NK-92 (cell line): ENCODE measurements around the gene NCOA5.
"Not testable (repeated sequence)": the region's sequence is repeated elsewhere in the genome, so short reads cannot be mapped to it uniquely, and the experiment has no call there.

ENCODE experiments used
- DNase-seq: peaks from one replicate; lab custom pipeline; 2025; ENCODE audit not compliant: unreplicated experiment; lab: John Stamatoyannopoulos, UW

The NCOA5 gene

DNA sequence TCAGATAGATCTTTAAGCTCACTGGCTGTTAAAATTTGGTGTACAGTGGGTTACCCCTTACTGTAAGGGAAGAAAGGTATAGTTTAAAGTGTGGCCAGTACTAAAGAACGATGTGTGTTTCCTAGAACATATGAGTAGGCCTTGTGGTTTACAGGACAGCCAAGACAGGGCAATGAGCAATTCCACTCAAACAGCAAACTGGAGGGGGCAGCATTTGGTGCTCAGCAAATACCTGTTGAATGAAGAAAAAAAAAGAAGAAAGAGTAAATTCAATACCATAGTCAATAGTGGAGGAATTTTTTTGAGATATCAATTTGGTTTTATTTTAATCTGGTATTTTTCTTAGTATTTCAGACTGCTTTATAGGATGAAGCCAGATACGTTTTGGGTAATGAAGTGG, 3.8 kb upstream of the NCOA5 start:
- DNase-seq = no peak

- not testable (repeated sequence) for DNase-seq
Observed at GRCh38 chr20:46091622-46092535, 2.1 kb upstream of the NCOA5 start.

- no peak for DNase-seq
Observed at GRCh38 chr20:46089167-46089416, 670 bp downstream of the NCOA5 start.

- no peak for DNase-seq
Observed at GRCh38 chr20:46088409-46089166, 1.2 kb downstream of the NCOA5 start.

DNA sequence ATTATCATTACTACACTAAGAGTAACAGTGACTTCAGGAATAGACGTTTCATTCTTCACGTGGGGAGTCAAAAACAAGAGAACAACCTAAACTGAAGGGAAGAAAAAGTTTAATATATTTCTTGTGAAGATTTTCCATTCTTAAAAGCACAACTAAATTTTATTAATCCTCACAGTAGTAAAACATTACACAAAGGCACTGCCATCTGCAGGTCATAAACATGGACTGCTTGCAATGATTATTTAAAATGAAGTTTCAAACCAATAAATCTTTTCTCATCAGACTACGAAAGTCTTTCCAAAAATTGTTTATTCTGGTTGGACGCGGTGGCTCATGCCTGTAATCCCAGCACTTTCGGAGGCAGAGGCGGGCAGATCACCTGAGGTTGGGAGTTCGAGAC, 2.6 kb downstream of the NCOA5 start:
- DNase-seq = no peak

DNA sequence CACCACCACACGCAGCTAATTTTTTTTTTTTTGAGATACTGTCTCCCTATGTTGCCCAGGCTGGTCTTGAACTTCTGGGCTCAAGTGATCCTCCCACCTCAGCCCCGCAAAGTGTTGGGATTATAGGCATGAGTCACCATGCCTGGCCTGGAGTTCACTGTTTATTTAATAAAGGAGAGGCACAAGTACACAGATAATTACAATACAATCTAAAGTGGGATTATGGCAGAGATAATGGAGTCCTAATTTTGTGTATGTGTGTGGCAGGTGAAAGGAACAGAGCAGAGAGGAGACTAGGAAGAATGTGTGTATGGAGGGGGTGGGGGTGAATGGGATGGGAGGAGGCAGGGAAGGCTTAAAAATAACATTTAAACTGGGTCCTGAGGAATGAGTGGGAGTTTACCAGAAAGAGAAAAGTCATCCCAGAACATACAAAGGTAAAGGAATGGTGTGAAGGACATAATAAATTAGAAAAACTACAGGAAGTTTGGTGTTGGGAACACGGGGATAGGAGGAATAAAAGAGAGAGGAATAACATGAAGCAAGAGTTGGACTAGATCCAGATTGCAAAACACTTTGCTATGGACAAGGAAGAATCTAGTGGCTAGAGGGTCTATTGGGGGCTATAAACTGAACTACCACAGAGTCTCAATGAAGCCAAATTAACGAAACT, 4.4 kb downstream of the NCOA5 start:
- DNase-seq = no peak

GRCh38 chr20:46084805-46085178, 5.0 kb downstream of the NCOA5 start:
- no peak for DNase-seq

DNA sequence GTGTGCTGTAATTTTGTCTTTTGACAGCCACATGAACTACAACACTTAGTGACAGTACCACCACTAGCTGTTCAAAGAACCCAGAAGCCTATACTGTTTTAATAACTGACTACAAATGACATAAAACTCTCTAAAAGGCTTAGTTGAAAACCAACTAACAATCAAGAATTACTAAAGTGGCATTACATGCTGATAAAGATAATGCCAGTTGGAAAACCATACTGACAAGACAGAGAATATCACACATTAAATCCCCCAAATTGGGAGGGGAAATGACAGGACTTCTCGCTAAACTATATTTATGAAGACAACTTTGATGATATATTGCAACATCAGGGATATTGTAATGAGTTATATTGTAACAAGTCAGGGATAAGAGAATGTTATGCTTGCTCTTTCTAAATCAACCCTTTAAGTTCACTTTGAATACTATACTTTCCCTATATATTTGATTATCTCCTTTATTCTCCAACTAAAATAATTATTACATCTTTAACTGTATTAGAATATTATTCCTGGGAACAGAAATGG, 6.2 kb downstream of the NCOA5 start:
- no peak for DNase-seq

DNA sequence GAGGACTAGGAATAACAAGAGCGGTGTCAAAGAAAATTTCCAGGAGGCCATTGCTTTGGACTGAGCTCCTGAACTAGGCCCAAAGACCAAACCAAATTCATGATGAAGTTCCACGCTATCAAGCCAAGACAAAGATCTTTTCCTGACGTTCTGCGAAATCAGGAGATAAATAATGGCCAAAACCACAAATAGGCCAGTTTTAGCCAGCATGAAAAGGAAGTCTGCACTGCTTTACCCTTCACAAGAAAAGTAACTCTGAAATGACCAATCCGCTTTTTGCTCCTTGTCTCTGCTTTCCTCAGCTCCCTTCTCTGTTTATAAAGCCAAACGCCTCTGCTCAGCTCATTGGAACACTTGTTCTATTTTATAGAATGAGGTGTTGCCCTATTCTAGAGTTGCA, 6.7 kb downstream of the NCOA5 start:
- DNase-seq = no peak

DNA sequence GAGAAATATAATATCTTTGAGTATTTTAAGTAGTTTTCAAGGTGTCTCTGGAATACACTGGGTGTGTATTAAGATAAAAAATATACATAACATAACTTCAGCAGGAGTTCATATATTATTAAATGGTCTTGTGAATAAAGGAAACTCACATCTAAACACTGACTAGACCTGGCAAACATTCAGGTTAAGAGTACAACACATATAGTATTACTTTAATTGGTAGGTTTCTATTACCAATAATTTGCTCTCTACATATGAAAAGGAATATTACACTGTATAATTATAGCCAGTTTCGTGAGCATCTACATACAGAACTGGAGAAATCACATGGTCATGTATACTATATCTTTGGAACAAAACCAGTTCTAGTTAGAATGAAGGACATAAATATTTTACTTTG, 8.7 kb downstream of the NCOA5 start:
- no peak for DNase-seq

DNA sequence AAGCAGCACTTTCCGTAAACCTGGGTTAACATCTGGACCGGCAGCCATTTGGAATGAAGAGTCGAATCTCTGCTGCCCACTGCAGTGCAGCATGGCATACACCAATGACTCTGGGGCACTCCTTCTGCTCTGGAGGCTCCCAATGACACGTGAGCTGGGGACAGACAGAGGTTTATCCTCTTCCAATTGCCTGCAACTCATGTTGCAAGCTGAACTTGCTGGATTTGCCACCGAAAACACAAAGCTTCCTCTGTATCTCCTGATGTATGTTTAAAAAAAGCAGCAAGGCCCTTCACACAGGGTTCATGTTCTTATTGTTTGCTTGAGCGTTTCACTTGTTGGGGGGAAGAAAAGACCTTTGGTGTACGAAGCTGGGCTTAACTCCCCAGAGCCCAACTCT, 10.8 kb downstream of the NCOA5 start:
- no peak for DNase-seq

GRCh38 chr20:46077642-46078305, 12.0 kb downstream of the NCOA5 start:
- DNase-seq = no peak

DNA sequence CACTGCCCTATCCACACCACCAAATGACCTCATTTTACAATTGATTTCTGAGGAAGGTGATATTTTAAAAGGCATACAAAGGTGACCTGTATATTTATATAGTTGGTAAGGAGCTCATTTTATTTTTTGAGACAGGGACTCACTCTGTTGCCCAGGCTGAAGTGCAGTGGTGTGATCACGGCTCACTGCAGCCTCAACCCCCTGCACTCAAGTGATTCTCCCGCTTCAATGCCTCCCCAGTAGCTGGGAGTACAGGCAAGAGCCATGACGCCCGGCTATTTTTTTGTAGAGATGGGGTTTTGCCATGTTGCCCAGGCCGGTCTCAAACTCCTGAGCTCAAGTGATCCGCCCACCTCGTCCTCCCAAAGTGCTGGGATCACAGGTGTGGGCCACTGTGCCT, 13.0 kb downstream of the NCOA5 start:
- no peak for DNase-seq

GRCh38 chr20:46074006-46074405, 15.8 kb downstream of the NCOA5 start:
- no peak for DNase-seq

DNA sequence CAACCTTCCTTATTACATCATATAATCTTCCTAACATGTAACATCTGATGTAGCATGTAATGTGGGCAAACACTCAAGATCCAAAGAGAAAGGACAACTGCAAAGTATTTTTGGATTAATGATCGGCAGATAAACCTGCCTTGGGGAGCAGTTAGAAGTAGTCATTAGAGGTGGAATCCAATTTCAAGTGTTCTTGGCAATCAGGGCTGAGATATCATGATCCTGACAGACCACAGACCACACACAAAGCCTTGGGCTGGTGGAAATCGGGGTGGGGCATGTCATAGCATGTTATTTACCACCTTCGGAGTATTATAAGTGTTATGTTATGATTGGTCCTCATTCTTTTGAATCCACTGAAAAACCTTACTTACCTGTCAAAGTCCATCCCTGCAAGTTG, 16.3 kb downstream of the NCOA5 start:
- no peak for DNase-seq

DNA sequence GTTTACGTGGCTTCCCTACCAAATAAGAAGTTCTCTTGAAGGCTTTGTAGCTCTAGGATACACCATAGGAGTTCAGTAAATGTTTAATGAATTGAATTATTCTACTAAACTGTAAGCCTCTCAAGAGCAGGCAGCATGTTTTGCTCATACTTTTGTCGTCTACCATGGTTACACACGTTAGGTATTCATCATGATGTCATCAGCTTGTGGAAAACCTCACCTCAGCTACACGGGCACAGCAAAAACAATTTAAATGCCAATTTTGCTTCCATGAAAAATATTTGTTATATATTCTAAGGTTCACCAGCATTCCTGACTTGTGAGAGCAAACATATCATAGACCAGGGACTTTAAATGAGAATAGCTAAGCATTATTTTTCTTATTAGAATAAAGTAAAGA, 16.7 kb downstream of the NCOA5 start:
- no peak for DNase-seq

GRCh38 chr20:46071573-46071972, 18.2 kb downstream of the NCOA5 start:
- no peak for DNase-seq

GRCh38 chr20:46070215-46070900, 19.4 kb downstream of the NCOA5 start:
- no peak for DNase-seq

DNA sequence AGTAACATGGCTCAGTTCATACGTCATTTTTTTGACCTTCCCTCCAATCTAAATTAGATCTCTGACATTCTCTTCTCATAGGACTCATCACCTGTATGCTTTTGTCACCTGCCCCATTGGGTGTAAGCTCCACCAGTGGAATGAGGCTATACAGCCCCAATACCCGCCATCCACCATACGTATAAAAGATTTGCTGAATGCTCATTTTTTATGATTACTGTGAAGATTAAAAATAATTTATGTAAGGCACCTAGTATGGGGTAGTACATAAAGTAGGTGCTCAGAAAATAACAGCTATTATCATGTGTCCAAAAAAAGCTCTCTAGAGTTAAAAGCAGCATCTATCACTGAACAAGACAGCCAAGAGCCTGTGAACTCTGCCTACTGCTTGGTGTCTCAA, 24.1 kb downstream of the NCOA5 start:
- no peak for DNase-seq

DNA sequence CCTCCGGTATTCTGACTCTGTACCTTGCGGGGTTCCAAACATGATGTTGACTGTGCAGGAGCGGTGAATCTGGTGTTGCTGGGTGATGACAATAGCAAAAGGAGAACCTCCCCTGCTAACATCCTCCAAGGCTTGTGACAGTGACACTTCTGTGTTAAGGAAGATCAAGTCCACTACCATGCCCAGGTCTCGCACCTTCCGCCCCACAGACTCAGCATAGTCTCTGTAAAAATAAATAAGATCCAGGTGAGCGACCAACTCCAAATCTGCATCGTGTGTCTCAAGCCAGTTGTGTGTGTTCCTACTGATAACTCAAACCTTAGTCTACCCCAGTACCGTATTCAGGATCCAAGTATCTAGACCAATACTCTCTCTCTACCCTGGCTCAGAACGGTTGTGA, 24.8 kb downstream of the NCOA5 start:
- no peak for DNase-seq

GRCh38 chr20:46063652-46064054, 26.1 kb downstream of the NCOA5 start:
- DNase-seq = no peak
